Endometrial microvascular endothelial cells (primary cell): ENCODE measurements around the gene ZNF805. TPM values are rescaled to one million over a fixed set of nuclear protein-coding genes. Genes with fewer than 3 reads are reported as not detected.

ENCODE experiments used
- total RNA-seq: library from RNA; depleted of rRNA; stranded (reverse); fragments of >200 nt; gene quantifications from one replicate; pipeline ENCODE4 v1.2.3, GENCODE V29; 2015; ENCODE audit errors: inconsistent ontology term

ZNF805 gene
- total RNA-seq, 1 donor from 2014 or later = 4.6 TPM

Other genes with a start within 250 kb of the ZNF805 start
- not detected for gene USP29, start 120.6 kb upstream of the ZNF805 start, total RNA-seq
- gene ZIM3, start 95.4 kb upstream of the ZNF805 start, total RNA-seq = not detected
- not detected for gene DUXA, start 73.1 kb upstream of the ZNF805 start, total RNA-seq
- 13.4 TPM for gene ZNF264, start 49.1 kb upstream of the ZNF805 start, total RNA-seq
- not detected for gene AURKC, start 9.6 kb upstream of the ZNF805 start, total RNA-seq
- gene ZNF460, start 39.9 kb downstream of the ZNF805 start, total RNA-seq = 13.5 TPM
- gene ZNF543, start 79.8 kb downstream of the ZNF805 start, total RNA-seq = 6.8 TPM
- 5.2 TPM for gene ZNF304, start 110.6 kb downstream of the ZNF805 start, total RNA-seq
- gene TRAPPC2B, start 122.9 kb downstream of the ZNF805 start, total RNA-seq = 12.8 TPM
- gene ZNF547, start 122.9 kb downstream of the ZNF805 start, total RNA-seq = 2.1 TPM
- 7.5 TPM for gene ZNF548, start 149.2 kb downstream of the ZNF805 start, total RNA-seq
- 4.5 TPM for gene ZNF17, start 170.5 kb downstream of the ZNF805 start, total RNA-seq
- 6.3 TPM for gene ZNF749, start 194.7 kb downstream of the ZNF805 start, total RNA-seq
- not detected for gene VN1R1, start 216.5 kb downstream of the ZNF805 start, total RNA-seq
- 4.7 TPM for gene ZNF772, start 236.9 kb downstream of the ZNF805 start, total RNA-seq
- 5.9 TPM for gene ZNF419, start 247.1 kb downstream of the ZNF805 start, total RNA-seq